HG03571 (cell line): ENCODE measurements around the gene OLIG3.

Source experiments
- ATAC-seq: cut with Tn5 transposase; IDR thresholded peaks from one replicate; pipeline ENCODE4 v1.9.1; 2021; ENCODE audit not compliant: unreplicated experiment

The OLIG3 gene

DNA sequence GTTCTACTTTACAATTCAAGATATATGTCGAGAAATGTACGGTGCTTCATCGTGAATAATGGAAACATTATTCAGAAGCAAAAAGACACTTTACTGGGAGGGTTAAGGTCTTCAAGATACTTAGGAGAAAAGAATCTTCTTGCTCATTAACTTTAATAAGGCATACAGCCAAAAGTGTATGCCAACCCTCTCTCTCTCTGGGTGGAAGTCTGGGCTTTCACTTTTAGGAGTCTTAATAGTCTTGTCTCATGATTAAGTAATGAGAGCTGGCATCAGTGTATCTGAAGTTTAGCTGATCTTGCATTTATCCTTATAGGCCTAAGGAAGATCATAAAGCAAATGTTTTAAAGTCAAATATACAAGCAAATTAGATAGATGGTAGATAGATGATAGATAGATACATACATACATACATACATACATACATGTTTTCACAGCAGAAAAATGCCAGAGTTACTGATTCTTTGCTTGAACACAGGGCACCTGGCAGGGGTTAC, 21.5 kb downstream of the OLIG3 start:
- ATAC-seq, result no peak

DNA sequence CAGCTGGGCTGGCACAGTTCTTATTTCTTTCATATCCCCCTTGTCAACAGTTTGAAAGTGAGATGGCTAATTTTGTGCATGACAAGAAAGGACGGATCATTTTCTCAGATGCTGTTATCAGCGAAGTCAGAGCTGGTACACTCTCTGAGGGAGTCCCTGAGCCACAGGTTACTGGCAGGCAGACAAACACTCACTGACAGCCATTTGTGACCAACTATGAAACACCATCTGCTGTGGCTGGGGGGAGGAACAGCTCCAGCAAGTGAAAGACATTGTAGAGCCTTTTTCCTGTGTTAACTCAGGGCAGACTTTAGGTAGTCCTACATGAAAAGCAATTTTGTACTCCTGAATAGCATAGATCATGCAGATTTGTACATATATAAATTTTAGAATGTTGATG, 22.2 kb downstream of the OLIG3 start:
- no peak for ATAC-seq

DNA sequence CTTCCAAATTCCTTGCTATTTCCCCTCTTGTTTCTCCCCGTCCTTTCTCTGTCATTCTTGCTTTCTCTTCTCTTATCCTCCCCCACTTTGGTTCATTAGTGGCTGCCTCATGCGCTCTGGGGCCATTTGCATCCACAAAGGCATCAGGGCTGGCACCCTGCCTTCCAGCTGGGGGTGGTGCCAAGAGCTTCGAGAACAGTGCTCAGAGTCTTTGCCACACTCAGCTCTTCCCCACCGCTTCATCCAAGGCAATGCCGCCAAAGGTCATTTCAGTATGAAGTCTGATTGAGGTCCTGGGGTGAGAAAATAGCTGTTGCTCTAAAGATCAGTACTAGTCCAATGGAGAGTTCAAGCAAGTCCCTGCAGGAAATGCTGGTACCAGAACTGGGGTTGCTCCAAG, 22.7 kb downstream of the OLIG3 start:
- no peak for ATAC-seq

DNA sequence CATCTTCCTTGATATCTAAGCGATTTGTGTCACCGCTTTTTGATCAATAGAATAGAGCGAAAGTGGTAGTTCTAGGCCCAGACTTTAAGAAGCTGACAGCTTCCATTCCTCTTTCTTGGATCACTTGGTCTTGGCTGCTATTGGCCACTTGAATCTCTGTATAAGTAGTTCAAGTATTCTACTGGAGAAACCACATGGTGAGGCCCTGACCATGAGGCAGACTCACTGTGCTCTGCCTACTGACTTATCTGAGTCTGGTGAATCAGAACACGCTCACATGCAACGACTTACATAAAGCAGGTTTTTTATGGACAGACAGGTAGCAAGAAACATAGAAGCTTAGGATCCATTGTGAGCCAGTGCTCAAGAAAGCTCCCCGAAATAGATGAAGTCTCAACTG, 27.0 kb downstream of the OLIG3 start:
- ATAC-seq, result no peak

DNA sequence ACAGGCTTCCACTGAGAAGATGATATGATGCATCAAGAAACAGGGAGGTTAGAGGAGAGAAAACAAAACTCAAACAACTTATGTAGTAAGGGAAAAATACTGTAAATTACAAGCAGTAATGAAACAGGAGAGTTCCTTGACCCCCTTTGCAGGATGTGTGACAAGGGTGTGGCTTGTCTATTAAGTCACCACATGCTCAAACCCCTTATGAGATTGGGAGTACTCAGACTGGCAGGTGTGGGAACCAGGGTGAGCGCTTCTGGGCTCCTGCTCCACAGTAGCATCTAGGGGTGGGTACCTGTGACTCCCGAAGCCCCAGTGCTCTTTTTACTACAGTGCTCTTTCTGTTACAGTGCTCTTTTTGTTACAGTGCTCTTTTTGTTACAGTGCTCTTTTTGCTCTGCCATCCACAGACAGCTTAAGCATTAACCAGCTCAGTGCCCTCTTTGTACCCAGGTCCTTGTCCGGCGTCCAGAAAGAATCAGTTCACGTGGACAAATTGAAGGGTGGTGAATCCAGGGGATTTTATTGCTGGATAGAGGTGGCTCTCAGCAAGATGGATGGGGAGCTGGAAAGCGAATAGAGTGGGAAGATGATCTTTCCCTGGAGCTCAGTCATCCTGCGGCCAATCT, 28.7 kb downstream of the OLIG3 start:
- no peak for ATAC-seq

DNA sequence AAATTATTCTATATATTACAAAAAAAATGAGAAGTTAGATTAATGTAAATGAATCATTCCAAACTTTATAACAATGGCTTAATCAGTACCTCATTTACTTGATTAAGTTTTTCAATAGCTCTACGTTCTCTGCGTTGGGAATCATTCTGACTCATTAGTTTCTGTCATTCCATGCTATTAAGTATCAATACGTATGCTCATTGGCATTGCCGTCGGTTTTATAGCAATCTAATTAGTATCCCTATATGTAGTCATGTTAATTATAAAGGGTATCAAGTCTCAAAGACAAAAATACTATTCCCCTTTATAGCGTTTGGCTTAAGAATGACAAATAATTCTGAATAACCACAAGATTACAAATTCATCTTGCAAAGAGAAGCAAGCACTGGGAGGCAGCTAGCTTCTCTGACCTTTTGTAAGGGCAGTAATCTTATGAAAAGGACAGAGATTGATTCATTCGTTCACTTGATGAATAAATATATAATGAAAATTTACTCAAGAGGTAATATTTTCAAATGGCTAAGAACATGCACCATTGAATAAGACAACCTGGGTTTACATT, 41.8 kb downstream of the OLIG3 start:
- no peak for ATAC-seq

DNA sequence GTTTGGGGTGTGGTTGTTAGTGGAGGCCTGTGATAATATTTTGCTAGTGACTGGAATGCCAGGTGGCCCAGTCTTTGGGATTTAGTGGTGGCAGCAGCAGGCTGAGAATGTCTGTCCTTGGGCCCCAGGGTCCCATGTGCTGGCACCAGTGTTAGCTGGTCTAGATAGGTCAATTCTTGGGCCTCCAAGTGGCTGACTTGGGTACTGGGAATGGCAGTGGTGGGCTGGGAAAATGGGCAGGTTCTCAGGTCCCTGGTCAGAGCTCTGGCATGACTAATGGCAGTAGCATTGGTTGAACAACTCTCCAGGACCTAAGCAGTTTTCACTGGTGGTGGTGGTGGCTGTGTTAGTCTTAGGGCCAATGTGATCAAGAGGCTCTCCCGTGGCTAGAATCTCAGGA, 50.3 kb downstream of the OLIG3 start:
- no peak for ATAC-seq
